GM12878 (cell line): ENCODE data around the gene TRABD2B.

Experiments used
- POLR2AphosphoS5 ChIP-seq: IDR thresholded peaks from 2 replicates; pipeline ENCODE4 v1.6.1; 2011; ENCODE audit warnings: mild to moderate bottlenecking, low read length, inconsistent platforms
- TF ChIP-seq, protein P1 (sequence below): fragments of 450-650 bp; IDR thresholded peaks from 2 replicates; pipeline ENCODE4 v1.6.1; 2017; ENCODE audit warnings: antibody characterized with exemption, mild to moderate bottlenecking, moderate library complexity

DNA sequence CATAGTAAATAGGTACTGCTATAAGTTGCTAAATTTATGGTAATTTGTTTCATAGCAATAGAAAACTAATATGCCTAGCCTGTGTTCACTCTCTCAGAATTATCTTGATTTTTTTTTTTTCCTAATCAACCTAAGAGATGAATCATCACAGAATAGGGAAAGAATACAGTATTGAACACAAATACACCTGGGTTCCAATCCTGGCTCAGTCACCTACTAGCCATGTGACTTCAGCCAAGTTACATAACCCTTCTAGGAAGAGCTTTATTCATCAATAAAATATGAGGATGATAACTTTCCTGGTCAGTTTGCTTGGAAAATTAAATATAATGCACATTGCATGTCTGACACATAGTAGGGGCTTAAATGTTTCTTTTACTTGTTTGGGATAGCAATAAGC is 279.8 kb downstream of the TRABD2B start:
- TF ChIP-seq, protein P1, sequence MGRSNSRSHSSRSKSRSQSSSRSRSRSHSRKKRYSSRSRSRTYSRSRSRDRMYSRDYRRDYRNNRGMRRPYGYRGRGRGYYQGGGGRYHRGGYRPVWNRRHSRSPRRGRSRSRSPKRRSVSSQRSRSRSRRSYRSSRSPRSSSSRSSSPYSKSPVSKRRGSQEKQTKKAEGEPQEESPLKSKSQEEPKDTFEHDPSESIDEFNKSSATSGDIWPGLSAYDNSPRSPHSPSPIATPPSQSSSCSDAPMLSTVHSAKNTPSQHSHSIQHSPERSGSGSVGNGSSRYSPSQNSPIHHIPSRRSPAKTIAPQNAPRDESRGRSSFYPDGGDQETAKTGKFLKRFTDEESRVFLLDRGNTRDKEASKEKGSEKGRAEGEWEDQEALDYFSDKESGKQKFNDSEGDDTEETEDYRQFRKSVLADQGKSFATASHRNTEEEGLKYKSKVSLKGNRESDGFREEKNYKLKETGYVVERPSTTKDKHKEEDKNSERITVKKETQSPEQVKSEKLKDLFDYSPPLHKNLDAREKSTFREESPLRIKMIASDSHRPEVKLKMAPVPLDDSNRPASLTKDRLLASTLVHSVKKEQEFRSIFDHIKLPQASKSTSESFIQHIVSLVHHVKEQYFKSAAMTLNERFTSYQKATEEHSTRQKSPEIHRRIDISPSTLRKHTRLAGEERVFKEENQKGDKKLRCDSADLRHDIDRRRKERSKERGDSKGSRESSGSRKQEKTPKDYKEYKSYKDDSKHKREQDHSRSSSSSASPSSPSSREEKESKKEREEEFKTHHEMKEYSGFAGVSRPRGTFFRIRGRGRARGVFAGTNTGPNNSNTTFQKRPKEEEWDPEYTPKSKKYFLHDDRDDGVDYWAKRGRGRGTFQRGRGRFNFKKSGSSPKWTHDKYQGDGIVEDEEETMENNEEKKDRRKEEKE: no peak
- TF ChIP-seq POLR2AphosphoS5: no peak
